HEK293 (cell line): ENCODE data around the gene SIK3.
"Not testable (repeated sequence)": the region's sequence is repeated elsewhere in the genome, so short reads cannot be mapped to it uniquely, and the experiment has no call there.

Source experiments
- CTCF ChIA-PET: fragments of 350-600 bp; formaldehyde crosslinking; extraction: SDS; loops from one replicate; lab custom pipeline; 2021; ENCODE audit warnings: antibody characterized with exemption; lab: Yijun Ruan, JAX
- POLR2A ChIA-PET: fragments of 300-600 bp; formaldehyde crosslinking; extraction: SDS; loops from one replicate; lab custom pipeline; 2020; ENCODE audit warnings: antibody characterized with exemption, inconsistent platforms; lab: Yijun Ruan, JAX
- H3K27ac ChIP-seq: fragments of 200-500 bp; sonication (Bioruptor generic); 2 replicates; pipeline ENCODE4 v1.5.1; 2014; ENCODE audit warnings: low read depth, low read length, control low read depth, inconsistent platforms; ENCODE audit errors: extremely low read depth
- H3K36me3 ChIP-seq, 2 experiments: fragments of 200-500 bp in 1 of 2; sonication (Bioruptor generic) in 1 of 2; 1 replicate in 1 of 2; 2 replicates in 1 of 2; pipeline ENCODE4 v1.5.1; 2014 to 2017; ENCODE audit warnings: inconsistent platforms in 2 of 2, low read length in 2 of 2; ENCODE audit not compliant: control insufficient read depth in 2 of 2, insufficient read depth in 1 of 2
- H3K4me1 ChIP-seq: fragments of 200-500 bp; sonication (Bioruptor generic); 2 replicates; pipeline ENCODE4 v1.5.1; 2014; ENCODE audit warnings: mild to moderate bottlenecking, low read length, inconsistent platforms; ENCODE audit not compliant: control insufficient read depth, insufficient read depth
- H3K4me3 ChIP-seq: 2 replicates; pipeline ENCODE4 v1.5.1; 2011; ENCODE audit warnings: low read depth, mild to moderate bottlenecking, control low read depth, low read length, moderate library complexity
- H3K9me3 ChIP-seq: fragments of 200-500 bp; sonication (Bioruptor generic); 2 replicates; pipeline ENCODE4 v1.5.1; 2014; ENCODE audit warnings: low read depth, low read length, inconsistent platforms; ENCODE audit not compliant: control insufficient read depth, insufficient read depth
- CTCF ChIP-seq: fragments of 450-650 bp; formaldehyde crosslinking; IDR thresholded peaks from 2 replicates; pipeline ENCODE4 v1.5.1; 2016; ENCODE audit warnings: missing biosample characterization, missing genetic modification characterization
- HIC1 ChIP-seq: fragments of 450-650 bp; formaldehyde crosslinking; IDR thresholded peaks from 2 replicates; pipeline ENCODE4 v1.5.1; 2016; ENCODE audit warnings: missing biosample characterization, missing genetic modification characterization
- HOXC10 ChIP-seq: sonication (generic); formaldehyde crosslinking; IDR thresholded peaks from 2 replicates; pipeline ENCODE4 v1.8.1; 2023; ENCODE audit warnings: mild to moderate bottlenecking, missing genetic modification reagents
- HOXD13 ChIP-seq: sonication (generic); formaldehyde crosslinking; IDR thresholded peaks from 2 replicates; pipeline ENCODE4 v1.8.0; 2022; ENCODE audit warnings: missing genetic modification reagents, borderline replicate concordance
- IKZF3 ChIP-seq: fragments of 450-650 bp; IDR thresholded peaks from 2 replicates; pipeline ENCODE4 v1.5.0; 2018; ENCODE audit warnings: missing biosample characterization, mild to moderate bottlenecking, missing genetic modification characterization, moderate library complexity
- KLF8 ChIP-seq: fragments of 450-650 bp; formaldehyde crosslinking; IDR thresholded peaks from 2 replicates; pipeline ENCODE4 v1.5.1; 2016; ENCODE audit warnings: missing biosample characterization, missing genetic modification characterization
- PRDM1 ChIP-seq: fragments of 450-650 bp; formaldehyde crosslinking; IDR thresholded peaks from 2 replicates; pipeline ENCODE4; 2016; ENCODE audit warnings: missing biosample characterization, missing genetic modification characterization
- ZBTB1 ChIP-seq: fragments of 450-650 bp; formaldehyde crosslinking; IDR thresholded peaks from 2 replicates; pipeline ENCODE4 v1.5.1; 2016; ENCODE audit warnings: missing biosample characterization, missing genetic modification characterization
- ZBTB10 ChIP-seq: fragments of 450-650 bp; formaldehyde crosslinking; IDR thresholded peaks from 2 replicates; pipeline ENCODE4 v1.5.1; 2016; ENCODE audit warnings: missing biosample characterization, missing genetic modification characterization
- ZNF311 ChIP-seq: fragments of 450-650 bp; formaldehyde crosslinking; IDR thresholded peaks from 2 replicates; pipeline ENCODE4 v1.5.1; 2017; ENCODE audit warnings: missing biosample characterization, missing genetic modification characterization, borderline replicate concordance
- ZNF549 ChIP-seq: fragments of 450-650 bp; IDR thresholded peaks from 2 replicates; pipeline ENCODE4 v1.5.1; 2018; ENCODE audit warnings: missing biosample characterization, missing genetic modification characterization, mild to moderate bottlenecking, inconsistent platforms, moderate library complexity
- ZNF629 ChIP-seq: fragments of 450-650 bp; formaldehyde crosslinking; IDR thresholded peaks from 2 replicates; pipeline ENCODE4 v1.5.1; 2017; ENCODE audit warnings: missing biosample characterization, missing genetic modification characterization
- ZNF658 ChIP-seq: fragments of 450-650 bp; formaldehyde crosslinking; IDR thresholded peaks from 2 replicates; pipeline ENCODE4; 2016; ENCODE audit warnings: missing biosample characterization, missing genetic modification characterization
- ZNF747 ChIP-seq: fragments of 450-650 bp; formaldehyde crosslinking; IDR thresholded peaks from 2 replicates; pipeline ENCODE4 v1.5.1; 2016; ENCODE audit warnings: missing biosample characterization, missing genetic modification characterization
- ZNF785 ChIP-seq: fragments of 450-650 bp; formaldehyde crosslinking; IDR thresholded peaks from 2 replicates; pipeline ENCODE4 v1.5.1; 2016; ENCODE audit warnings: missing biosample characterization, missing genetic modification characterization
- ZXDB ChIP-seq: fragments of 450-650 bp; formaldehyde crosslinking; IDR thresholded peaks from 2 replicates; pipeline ENCODE4 v1.5.1; 2016; ENCODE audit warnings: missing biosample characterization, missing genetic modification characterization

The SIK3 gene

GRCh38 chr11:117130879-117131278 is 32.7 kb upstream of the SIK3 start:
- CTCF ChIA-PET = interaction anchor here (0.7 kb wide), 1 partner anchor 235 kb away, joined by 3 read pairs; no protein-coding TSS in a partner anchor

GRCh38 chr11:117130396-117130795 is 32.2 kb upstream of the SIK3 start:
- CTCF ChIA-PET = interaction anchor here (0.8 kb wide), 1 partner anchor 24 kb away, joined by 3 read pairs; no protein-coding TSS in a partner anchor
- H3K27ac ChIP-seq, H3K4me1 ChIP-seq, H3K9me3 ChIP-seq, POLR2A ChIA-PET, H3K36me3 ChIP-seq, H3K4me3 ChIP-seq: not testable (repeated sequence)

More at GRCh38 chr11:117130879-117131278, 32.7 kb upstream of the SIK3 start:
- POLR2A ChIA-PET = no interaction called here
- H3K9me3 ChIP-seq = no peaks in the 10 kb centered on the region
- TF ChIP-seq PRDM1 (tag by site-specific recombination) = no peak
- no peak for TF ChIP-seq HOXC10 (CRISPR knock-in tag)
- no peak for TF ChIP-seq HOXD13
- TF ChIP-seq ZNF549 (tag by site-specific recombination) = no peak
- no peak for TF ChIP-seq ZNF311 (tag by site-specific recombination)
- no peak for TF ChIP-seq CTCF (tag by site-specific recombination)
- TF ChIP-seq ZNF629 (tag by site-specific recombination) = no peak
- no peak for TF ChIP-seq IKZF3 (tag by site-specific recombination)
- no peak for TF ChIP-seq ZBTB1 (tag by site-specific recombination)
- TF ChIP-seq ZBTB10 (tag by site-specific recombination) = no peak
- no peak for TF ChIP-seq ZNF747 (tag by site-specific recombination)
- no peak for TF ChIP-seq HIC1 (tag by site-specific recombination)
- TF ChIP-seq ZNF785 (tag by site-specific recombination) = no peak
- TF ChIP-seq, all 188 proteins: peak for 0
- no peaks in the 10 kb centered on the region for H3K4me1 ChIP-seq
- H3K27ac ChIP-seq = no peak overlapping the region
- no peaks in the 10 kb centered on the region for H3K36me3 ChIP-seq
- no peak overlapping the region for H3K4me3 ChIP-seq

GRCh38 chr11:117128289-117128688 is 30.1 kb upstream of the SIK3 start:
- ChIA-PET CTCF (interaction anchor here (0.6 to 1.7 kb wide), 3 partner anchors 99 to 396 kb away, joined by 5 to 8 read pairs (median 5); no protein-coding TSS in a partner anchor), POLR2A (no interaction called here)
- Histone ChIP-seq H3K4me3 (no peak overlapping the region), H3K27ac (no peak overlapping the region), H3K36me3 (no peaks in the 10 kb centered on the region), H3K4me1 (no peaks in the 10 kb centered on the region), H3K9me3 (no peaks in the 10 kb centered on the region)
- no peak for TF ChIP-seq KLF8 (tag by site-specific recombination)
- no peak for TF ChIP-seq ZNF658 (tag by site-specific recombination)
- no peak for TF ChIP-seq ZXDB (tag by site-specific recombination)
